ENCODE results near the gene COL27A1. TPM values are rescaled to one million over a fixed set of nuclear protein-coding genes. Genes with fewer than 3 reads are reported as not detected.

COL27A1 gene
- polyA plus RNA-seq, 3 donors from 2014 or later = not detected

- Mint-ChIP-seq H3K4me3 (no peak overlapping the region), H3K27ac (no peak overlapping the region), H3K36me3 (no peaks in the 10 kb centered on the region), H3K4me1 (no peaks in the 10 kb centered on the region), H3K9me3 (no peaks in the 10 kb centered on the region), H3K27me3 (ENCODE audit: low read depth in 3 of 3) (peaks cover 0 to 7% (median 2%) of the 10 kb centered on the region in 3 donors)
- DNase-seq = no peak
These were observed 17.9 kb downstream of the COL27A1 start for GRCh38 chr9:114172981-114173833.

GRCh38 chr9:114174557-114174875 is 19.2 kb downstream of the COL27A1 start:
- H3K27me3 Mint-ChIP-seq (ENCODE audit: low read depth in 3 of 3) = peaks cover 0 to 5% (median 2%) of the 10 kb centered on the region in 3 donors
- no peak overlapping the region for H3K27ac Mint-ChIP-seq
- no peaks in the 10 kb centered on the region for H3K9me3 Mint-ChIP-seq

GRCh38 chr9:114174876-114175771 is 19.8 kb downstream of the COL27A1 start:
- H3K4me3 Mint-ChIP-seq = no peak overlapping the region
- H3K36me3 Mint-ChIP-seq = no peaks in the 10 kb centered on the region
- no peaks in the 10 kb centered on the region for H3K9me3 Mint-ChIP-seq
- no peak for DNase-seq
- peaks cover 0 to 5% (median 2%) of the 10 kb centered on the region in 3 donors for H3K27me3 Mint-ChIP-seq (ENCODE audit: low read depth in 3 of 3)
- no peaks in the 10 kb centered on the region for H3K4me1 Mint-ChIP-seq
- H3K27ac Mint-ChIP-seq = no peak overlapping the region

More at GRCh38 chr9:114174557-114174875, 19.2 kb downstream of the COL27A1 start:
- Mint-ChIP-seq H3K36me3 (no peaks in the 10 kb centered on the region), H3K4me3 (no peak overlapping the region), H3K4me1 (no peaks in the 10 kb centered on the region)
- no peak for DNase-seq

GRCh38 chr9:114176624-114177291 is 21.4 kb downstream of the COL27A1 start:
- no peak for DNase-seq
- H3K9me3 Mint-ChIP-seq = no peaks in the 10 kb centered on the region
- peaks cover 0 to 3% (median 2%) of the 10 kb centered on the region in 3 donors for H3K27me3 Mint-ChIP-seq (ENCODE audit: low read depth in 3 of 3)
- H3K4me3 Mint-ChIP-seq = no peak overlapping the region
- H3K27ac Mint-ChIP-seq = no peak overlapping the region
- H3K36me3 Mint-ChIP-seq = no peaks in the 10 kb centered on the region
- no peaks in the 10 kb centered on the region for H3K4me1 Mint-ChIP-seq

GRCh38 chr9:114177423-114178064 is 22.2 kb downstream of the COL27A1 start:
- DNase-seq = no peak
- H3K4me3 Mint-ChIP-seq = no peak overlapping the region
- H3K36me3 Mint-ChIP-seq = no peaks in the 10 kb centered on the region
- no peak overlapping the region for H3K27ac Mint-ChIP-seq
- no peaks in the 10 kb centered on the region for H3K4me1 Mint-ChIP-seq
- H3K9me3 Mint-ChIP-seq = no peaks in the 10 kb centered on the region
- H3K27me3 Mint-ChIP-seq (ENCODE audit: low read depth in 3 of 3) = peaks cover 0 to 3% (median 2%) of the 10 kb centered on the region in 3 donors

GRCh38 chr9:114178076-114178475 is 22.7 kb downstream of the COL27A1 start:
- Mint-ChIP-seq H3K27ac (no peak overlapping the region), H3K4me3 (no peak overlapping the region), H3K4me1 (no peaks in the 10 kb centered on the region), H3K27me3 (ENCODE audit: low read depth in 3 of 3) (peaks cover under 1 to 3% (median 2%) of the 10 kb centered on the region in 3 donors), H3K9me3 (no peaks in the 10 kb centered on the region), H3K36me3 (no peaks in the 10 kb centered on the region)
- no peak for DNase-seq

GRCh38 chr9:114178756-114179450 is 23.6 kb downstream of the COL27A1 start:
- Mint-ChIP-seq H3K27ac (no peak overlapping the region), H3K4me1 (no peaks in the 10 kb centered on the region), H3K36me3 (no peaks in the 10 kb centered on the region), H3K9me3 (no peaks in the 10 kb centered on the region), H3K27me3 (ENCODE audit: low read depth in 3 of 3) (peaks cover 0 to 3% (median 1%) of the 10 kb centered on the region in 3 donors), H3K4me3 (no peak overlapping the region)
- no peak for DNase-seq

- peaks cover 0 to 4% (median 1%) of the 10 kb centered on the region in 3 donors for H3K27me3 Mint-ChIP-seq (ENCODE audit: low read depth in 3 of 3)
- no peaks in the 10 kb centered on the region for H3K36me3 Mint-ChIP-seq
- DNase-seq = no peak
- no peak overlapping the region for H3K4me3 Mint-ChIP-seq
- no peaks in the 10 kb centered on the region for H3K9me3 Mint-ChIP-seq
- no peak overlapping the region for H3K27ac Mint-ChIP-seq
- no peaks in the 10 kb centered on the region for H3K4me1 Mint-ChIP-seq
These were observed 24.2 kb downstream of the COL27A1 start for GRCh38 chr9:114179516-114179915.

GRCh38 chr9:114180696-114181606 is 25.6 kb downstream of the COL27A1 start:
- Mint-ChIP-seq H3K27ac (no peak overlapping the region), H3K36me3 (no peaks in the 10 kb centered on the region), H3K27me3 (ENCODE audit: low read depth in 3 of 3) (peaks cover 1 to 5% (median 2%) of the 10 kb centered on the region in 3 donors), H3K9me3 (no peaks in the 10 kb centered on the region), H3K4me3 (no peak overlapping the region), H3K4me1 (no peaks in the 10 kb centered on the region)
- DNase-seq = no peak

GRCh38 chr9:114181607-114182409 is 26.5 kb downstream of the COL27A1 start:
- Mint-ChIP-seq H3K27me3 (ENCODE audit: low read depth in 3 of 3) (peaks cover 1 to 5% (median 2%) of the 10 kb centered on the region in 3 donors), H3K4me1 (no peaks in the 10 kb centered on the region), H3K9me3 (no peaks in the 10 kb centered on the region), H3K36me3 (no peaks in the 10 kb centered on the region), H3K27ac (no peak overlapping the region), H3K4me3 (no peak overlapping the region)
- no peak for DNase-seq

- Mint-ChIP-seq H3K4me3 (no peak overlapping the region), H3K9me3 (no peaks in the 10 kb centered on the region), H3K36me3 (no peaks in the 10 kb centered on the region), H3K4me1 (no peaks in the 10 kb centered on the region), H3K27ac (no peak overlapping the region), H3K27me3 (ENCODE audit: low read depth in 3 of 3) (peaks cover 1 to 3% (median 2%) of the 10 kb centered on the region in 3 donors)
- no peak for DNase-seq
These were observed 27.7 kb downstream of the COL27A1 start for GRCh38 chr9:114183006-114183405.

All from immature natural killer cell (primary cell).